Type B pancreatic cell (in vitro differentiated cells): ENCODE measurements around the gene KLC1. TPM values are rescaled to one million over a fixed set of nuclear protein-coding genes. Genes with fewer than 3 reads are reported as not detected.

Source experiments
- DNase-seq: peaks from one replicate; pipeline ENCODE4 v3.0.0; 2021; ENCODE audit warnings: mixed read lengths; ENCODE audit not compliant: unreplicated experiment; ENCODE audit errors: extremely low spot score
- H3K27ac Mint-ChIP-seq: 2 replicates; pipeline ENCODE4 v1.8.0; 2021; ENCODE audit warnings: mild to moderate bottlenecking, mixed read lengths
- H3K27me3 Mint-ChIP-seq: 2 replicates; pipeline ENCODE4 v1.8.0; 2021; ENCODE audit warnings: mixed read lengths
- H3K36me3 Mint-ChIP-seq: 2 replicates; pipeline ENCODE4 v1.8.0; 2021; ENCODE audit warnings: mixed read lengths
- H3K4me1 Mint-ChIP-seq: one replicate; pipeline ENCODE4 v1.8.0; 2021; ENCODE audit warnings: mixed read lengths; ENCODE audit not compliant: unreplicated experiment
- H3K4me3 Mint-ChIP-seq: 2 replicates; pipeline ENCODE4 v1.8.0; 2021; ENCODE audit warnings: mild to moderate bottlenecking, mixed read lengths
- H3K9me3 Mint-ChIP-seq: 2 replicates; pipeline ENCODE4 v1.8.0; 2021; ENCODE audit warnings: mixed read lengths
- total RNA-seq: library from RNA; stranded (reverse); gene quantifications from 2 replicates; pipeline ENCODE4 v1.2.1, GENCODE V29; 2021; ENCODE audit warnings: low replicate concordance
- TF ChIP-seq, protein P1 (sequence below): fragments of 200-600 bp; sonication (generic); conservative IDR thresholded peaks from 2 replicates; pipeline ENCODE4 v1.5.0; 2021; ENCODE audit warnings: antibody characterized with exemption, mild to moderate bottlenecking

Gene KLC1
- total RNA-seq, 1 donor from 2014 or later: 145 TPM

DNA sequence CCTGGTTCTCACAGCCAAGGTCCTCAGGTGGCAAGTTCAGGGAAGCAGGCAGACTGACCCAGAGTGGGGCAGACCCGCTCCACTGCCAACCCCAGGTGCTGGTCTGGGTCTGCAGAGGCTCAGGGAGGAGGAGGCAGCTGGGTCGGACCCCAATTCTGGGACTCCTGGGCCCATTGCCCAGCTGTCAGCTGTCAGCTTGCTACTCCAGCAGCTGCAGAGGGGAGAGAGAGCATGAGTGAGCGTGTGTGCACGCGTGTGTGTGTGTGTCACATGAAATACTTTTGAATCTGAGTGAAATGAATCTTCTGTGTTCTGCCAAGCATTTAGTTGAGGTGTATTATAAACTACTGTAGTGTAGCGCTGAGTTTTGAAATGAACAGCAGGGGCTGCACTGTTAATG is 55.5 kb downstream of the KLC1 start:
- DNase-seq: no peak
- TF ChIP-seq, protein P1, sequence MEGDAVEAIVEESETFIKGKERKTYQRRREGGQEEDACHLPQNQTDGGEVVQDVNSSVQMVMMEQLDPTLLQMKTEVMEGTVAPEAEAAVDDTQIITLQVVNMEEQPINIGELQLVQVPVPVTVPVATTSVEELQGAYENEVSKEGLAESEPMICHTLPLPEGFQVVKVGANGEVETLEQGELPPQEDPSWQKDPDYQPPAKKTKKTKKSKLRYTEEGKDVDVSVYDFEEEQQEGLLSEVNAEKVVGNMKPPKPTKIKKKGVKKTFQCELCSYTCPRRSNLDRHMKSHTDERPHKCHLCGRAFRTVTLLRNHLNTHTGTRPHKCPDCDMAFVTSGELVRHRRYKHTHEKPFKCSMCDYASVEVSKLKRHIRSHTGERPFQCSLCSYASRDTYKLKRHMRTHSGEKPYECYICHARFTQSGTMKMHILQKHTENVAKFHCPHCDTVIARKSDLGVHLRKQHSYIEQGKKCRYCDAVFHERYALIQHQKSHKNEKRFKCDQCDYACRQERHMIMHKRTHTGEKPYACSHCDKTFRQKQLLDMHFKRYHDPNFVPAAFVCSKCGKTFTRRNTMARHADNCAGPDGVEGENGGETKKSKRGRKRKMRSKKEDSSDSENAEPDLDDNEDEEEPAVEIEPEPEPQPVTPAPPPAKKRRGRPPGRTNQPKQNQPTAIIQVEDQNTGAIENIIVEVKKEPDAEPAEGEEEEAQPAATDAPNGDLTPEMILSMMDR: no peak
- H3K27me3 Mint-ChIP-seq: no peaks in the 10 kb centered on the region
- no peak overlapping the region for H3K4me3 Mint-ChIP-seq
- no peak overlapping the region for H3K27ac Mint-ChIP-seq
- H3K36me3 Mint-ChIP-seq: peaks cover 15% of the 10 kb centered on the region
- no peaks in the 10 kb centered on the region for H3K4me1 Mint-ChIP-seq
- H3K9me3 Mint-ChIP-seq: no peaks in the 10 kb centered on the region

DNA sequence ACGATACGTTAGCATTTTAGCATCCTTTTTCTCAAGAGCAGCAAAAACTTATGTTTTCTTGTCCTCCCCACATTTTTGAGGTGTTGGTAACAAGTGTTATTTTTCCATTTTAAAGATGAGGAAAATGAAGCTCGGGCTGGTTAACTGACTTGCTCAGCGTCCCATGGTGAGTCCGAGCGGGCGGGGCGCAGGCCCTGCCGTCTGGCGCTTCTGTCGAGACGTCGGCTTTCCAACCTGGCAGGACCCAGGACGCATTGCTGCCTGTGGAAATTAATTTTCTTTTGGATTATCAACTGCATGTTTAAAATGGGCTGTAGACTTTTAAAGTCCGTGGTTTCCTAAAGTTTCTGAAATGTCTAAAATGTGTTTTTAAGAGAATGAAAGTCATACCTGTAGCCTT is 55.9 kb downstream of the KLC1 start:
- Mint-ChIP-seq H3K27me3 (no peaks in the 10 kb centered on the region), H3K4me1 (no peaks in the 10 kb centered on the region), H3K4me3 (no peak overlapping the region), H3K36me3 (peaks cover 16% of the 10 kb centered on the region), H3K27ac (no peak overlapping the region), H3K9me3 (no peaks in the 10 kb centered on the region)
- DNase-seq: no peak
- TF ChIP-seq, protein P1: no peak

DNA sequence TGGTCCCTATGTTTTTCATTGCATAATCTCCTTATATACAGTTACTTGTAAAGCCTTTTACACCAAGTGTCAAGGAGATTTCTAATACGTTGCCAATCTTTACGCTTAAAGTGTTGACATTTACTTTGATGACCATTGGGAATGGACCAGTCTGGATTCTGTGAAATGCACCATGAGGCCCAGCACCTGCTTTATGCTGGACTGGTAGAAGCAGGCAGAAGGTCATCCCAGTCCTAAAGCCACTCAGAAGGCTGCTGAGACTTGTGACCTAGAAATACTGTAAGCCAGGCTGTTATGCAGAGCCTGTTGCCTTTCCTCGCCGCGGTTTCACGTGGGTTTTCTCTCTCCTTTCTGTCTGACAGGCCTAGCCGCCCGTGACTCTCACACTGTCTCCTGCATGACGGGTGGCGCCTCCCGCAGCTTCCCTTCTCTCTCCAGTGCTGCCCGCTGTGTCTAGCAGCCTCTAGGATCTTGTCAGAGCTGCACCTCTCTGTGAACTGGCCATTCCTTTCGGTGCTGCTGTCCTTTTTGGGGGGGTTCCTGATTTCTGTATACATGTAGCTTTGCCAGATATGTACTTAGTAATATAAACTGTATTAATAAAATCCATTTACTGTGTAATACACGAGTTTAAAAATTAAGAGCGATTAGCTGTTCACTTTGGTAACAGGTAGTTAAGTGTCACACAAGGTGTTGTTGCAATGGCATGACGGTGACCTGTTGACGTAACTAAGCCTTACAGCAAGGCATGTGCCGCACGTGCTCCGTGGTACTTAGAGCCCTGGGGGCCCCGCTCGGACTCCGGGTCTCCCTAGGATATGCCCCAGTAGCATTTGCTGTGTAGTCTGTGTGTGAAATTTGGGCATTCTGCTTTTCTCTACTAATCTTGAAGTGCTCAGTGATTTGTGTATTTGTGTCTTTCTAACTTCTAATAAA is 56.5 kb downstream of the KLC1 start:
- no peak overlapping the region for H3K4me3 Mint-ChIP-seq
- no peaks in the 10 kb centered on the region for H3K4me1 Mint-ChIP-seq
- H3K36me3 Mint-ChIP-seq: peaks cover 15% of the 10 kb centered on the region
- no peaks in the 10 kb centered on the region for H3K27me3 Mint-ChIP-seq
- DNase-seq: no peak
- H3K27ac Mint-ChIP-seq: no peak overlapping the region
- TF ChIP-seq, protein P1: no peak
- no peaks in the 10 kb centered on the region for H3K9me3 Mint-ChIP-seq

DNA sequence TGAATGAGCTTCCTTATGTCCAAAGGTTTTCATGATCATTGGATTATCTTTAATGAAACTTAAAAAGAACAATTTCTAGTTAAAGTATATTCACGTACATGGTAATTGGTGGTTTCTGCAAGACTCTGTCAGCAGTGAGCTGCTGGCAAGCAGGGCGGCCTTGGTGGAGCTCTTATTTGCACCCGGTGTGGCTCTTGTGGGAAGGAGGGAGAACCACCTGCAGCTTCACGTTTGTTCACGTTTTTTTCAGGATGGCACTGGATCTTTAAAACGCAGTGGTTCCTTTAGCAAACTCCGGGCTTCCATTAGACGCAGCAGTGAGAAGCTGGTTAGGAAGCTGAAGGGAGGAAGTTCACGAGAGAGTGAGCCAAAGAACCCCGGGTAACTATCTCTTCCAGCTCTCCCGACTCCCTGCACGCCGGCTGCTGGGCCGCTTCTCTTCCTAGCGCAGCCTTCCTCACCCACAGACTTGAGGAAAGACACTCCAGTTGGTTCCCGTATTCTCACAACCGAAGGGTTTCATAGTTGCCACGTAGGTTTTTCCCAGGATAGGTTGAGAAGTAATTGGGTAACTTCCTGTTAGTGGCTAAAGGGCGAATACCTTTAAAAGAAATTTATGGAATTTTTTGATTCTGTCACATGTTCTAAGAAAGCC is 57.9 kb downstream of the KLC1 start:
- H3K27ac Mint-ChIP-seq: no peak overlapping the region
- peaks cover 12% of the 10 kb centered on the region for H3K36me3 Mint-ChIP-seq
- no peak overlapping the region for H3K4me3 Mint-ChIP-seq
- no peaks in the 10 kb centered on the region for H3K27me3 Mint-ChIP-seq
- DNase-seq: no peak
- TF ChIP-seq, protein P1: no peak
- no peaks in the 10 kb centered on the region for H3K9me3 Mint-ChIP-seq
- no peaks in the 10 kb centered on the region for H3K4me1 Mint-ChIP-seq

DNA sequence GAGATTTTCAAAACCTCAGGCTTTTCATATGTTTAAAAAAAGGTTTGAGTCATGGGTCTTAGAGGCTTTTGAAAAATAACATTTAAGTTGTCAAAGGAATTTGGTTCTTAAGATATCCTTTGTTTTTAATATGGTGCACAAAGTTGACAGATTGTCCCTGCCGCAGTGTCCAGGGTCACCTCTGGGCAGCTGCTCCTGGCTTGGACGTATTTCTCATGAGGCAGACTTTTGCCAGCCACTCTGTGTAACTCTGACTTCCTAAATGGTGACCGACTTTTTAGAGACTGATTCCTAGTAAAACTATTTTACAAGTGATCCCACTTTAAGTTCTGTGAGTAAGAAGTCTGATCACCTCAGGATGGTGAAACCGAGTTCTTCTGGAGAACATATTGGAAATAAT is 58.7 kb downstream of the KLC1 start:
- TF ChIP-seq, protein P1: no peak
- H3K27ac Mint-ChIP-seq: no peak overlapping the region
- H3K36me3 Mint-ChIP-seq: peaks cover 12% of the 10 kb centered on the region
- DNase-seq: no peak
- no peaks in the 10 kb centered on the region for H3K4me1 Mint-ChIP-seq
- no peak overlapping the region for H3K4me3 Mint-ChIP-seq
- no peaks in the 10 kb centered on the region for H3K9me3 Mint-ChIP-seq
- no peaks in the 10 kb centered on the region for H3K27me3 Mint-ChIP-seq
